ENCODE data around the gene PLIN3. TPM values are rescaled to one million over a fixed set of nuclear protein-coding genes. Genes with fewer than 3 reads are reported as not detected.

PLIN3 gene
- total RNA-seq, 1 donor: 193 TPM

GRCh38 chr19:4911314-4911713 is 43.8 kb upstream of the PLIN3 start:
- peak; percentile 10 for DNase-seq (ENCODE audit: low read depth)
- no peak for TF ChIP-seq CTCF (IDR thresholded peaks at IDR 0.05; ENCODE audit: insufficient read depth, low read depth, low read length)
- peak overlapping the region; percentile 68 for H3K4me3 ChIP-seq (ENCODE audit: low read depth, low read length)

GRCh38 chr19:4910594-4911281 is 43.3 kb upstream of the PLIN3 start:
- TF ChIP-seq CTCF (IDR thresholded peaks at IDR 0.05; ENCODE audit: insufficient read depth, low read depth, low read length): no peak
- DNase-seq (ENCODE audit: low read depth): peak; percentile 31

GRCh38 chr19:4909897-4910593 is 42.6 kb upstream of the PLIN3 start:
- peak overlapping the region; percentile 68 for H3K4me3 ChIP-seq (ENCODE audit: low read depth, low read length)
- peak; percentile 90 for DNase-seq (ENCODE audit: low read depth)
- TF ChIP-seq CTCF (IDR thresholded peaks at IDR 0.05; ENCODE audit: insufficient read depth, low read depth, low read length): no peak

More at GRCh38 chr19:4910594-4911281, 43.3 kb upstream of the PLIN3 start:
- H3K4me3 ChIP-seq (ENCODE audit: low read depth, low read length): peak overlapping the region; percentile 68

- peak; percentile 12 for DNase-seq (ENCODE audit: low read depth)
- TF ChIP-seq CTCF (IDR thresholded peaks at IDR 0.05; ENCODE audit: insufficient read depth, low read depth, low read length): no peak
- H3K4me3 ChIP-seq (ENCODE audit: low read depth, low read length): peak within 1 kb of the TSS; percentile 68
These were observed 41.9 kb upstream of the PLIN3 start, which contains the start of gene UHRF1 for GRCh38 chr19:4909156-4909896. Gene UHRF1, plus strand, starts transcription at chr19:4909501. Its CDS starts 1,385 bp downstream, at chr19:4910886.

- H3K4me3 ChIP-seq (ENCODE audit: low read depth, low read length): no peak overlapping the region
- TF ChIP-seq CTCF (IDR thresholded peaks at IDR 0.05; ENCODE audit: insufficient read depth, low read depth, low read length): no peak
- no peak for DNase-seq (ENCODE audit: low read depth)
These were observed 41.3 kb upstream of the PLIN3 start for GRCh38 chr19:4908781-4909155.

- no peak for TF ChIP-seq CTCF (IDR thresholded peaks at IDR 0.05; ENCODE audit: insufficient read depth, low read depth, low read length)
- DNase-seq (ENCODE audit: low read depth): no peak
- H3K4me3 ChIP-seq (ENCODE audit: low read depth, low read length): no peak overlapping the region
These were observed 40.9 kb upstream of the PLIN3 start for GRCh38 chr19:4908360-4908759.

Data from fibroblast of villous mesenchyme (primary cell).